ENCODE measurements around the gene KCND1.

- TF ChIP-seq POLR2A (IDR thresholded peaks at IDR 0.05; ENCODE audit: low read depth, low read length): no peak
- TF ChIP-seq ATF7 (IDR thresholded peaks at IDR 0.05; ENCODE audit: low read depth): no peak
- no peak for TF ChIP-seq CTCF (IDR thresholded peaks at IDR 0.05 in 2 of 3, conservative IDR thresholded peaks at IDR 0.05 in 1 of 3; ENCODE audit: control insufficient read depth in 2 of 3, extremely low read depth in 1 of 3, insufficient read depth in 1 of 3, low read depth in 3 of 3, low read length in 3 of 3)
- TF ChIP-seq SP1 (IDR thresholded peaks at IDR 0.05; ENCODE audit: low read depth, low read length): no peak
- no peak for TF ChIP-seq MEF2B (IDR thresholded peaks at IDR 0.05; ENCODE audit: partially characterized antibody, poor library complexity, severe bottlenecking)
- no peak for TF ChIP-seq MAX (IDR thresholded peaks at IDR 0.05; ENCODE audit: low read depth, low read length)
- no peak for TF ChIP-seq CHD1 (IDR thresholded peaks at IDR 0.05; ENCODE audit: low read depth, low read length)
Observed at GRCh38 chrX:48971249-48972219, at the start of gene KCND1.

Measured in GM12878 (cell line).